HCT116 (cell line): ENCODE results near the gene SGSH. TPM values are rescaled to one million over a fixed set of nuclear protein-coding genes. Genes with fewer than 3 reads are reported as not detected.

Experiments
- ATAC-seq: fragments of 200-7000 bp; cut with Tn5 transposase; 2 replicates; pipeline ENCODE4 v1.9.1; 2020; ENCODE audit warnings: mild to moderate bottlenecking, moderate library complexity
- BruUV-seq: library from RNA; stranded (reverse); fragments of 400-500 nt; replicated peaks from 2 replicates; lab custom pipeline; 2021; lab: Mats Ljungman, UMichigan
- CTCF ChIA-PET: fragments of 300-600 bp; sonication (Branson Sonifier 250); formaldehyde crosslinking; loops from one replicate; lab custom pipeline; 2021; ENCODE audit warnings: antibody characterized with exemption; lab: Charles Lee
- POLR2A ChIA-PET: fragments of 300-600, 350-600 bp; sonication (Branson Sonifier 250); formaldehyde crosslinking; loops from one replicate; lab custom pipeline; 2021; ENCODE audit warnings: antibody characterized with exemption; lab: Charles Lee
- RAD21 ChIA-PET, 2 experiments: fragments of 300-600 bp; sonication (Branson Sonifier 250); formaldehyde crosslinking; loops; one replicate each; lab custom pipeline; 2023; ENCODE audit warnings: low total read pairs in 2 of 2; ENCODE audit not compliant: uncharacterized antibody in 2 of 2, unreplicated experiment in 2 of 2, low non-redundant PET in 1 of 2; lab: Charles Lee
- DNase-seq: peaks from one replicate; pipeline ENCODE4 v3.0.0-alpha.2; 2010; ENCODE audit warnings: low read depth, low spot score
- H2AFZ ChIP-seq: fragments of 200-600 bp; shearing (Covaris generic), sonication (generic); 2 replicates; pipeline ENCODE4 v1.6.1; 2017; ENCODE audit warnings: low read depth, mixed run types, mixed read lengths, antibody characterized with exemption, low read length; ENCODE audit not compliant: poor library complexity, severe bottlenecking
- H3K27ac ChIP-seq: 2 replicates; pipeline ENCODE4 v1.5.1; 2012; ENCODE audit warnings: low read depth, low read length
- H3K27me3 ChIP-seq: fragments of 200-600 bp; sonication (generic); 2 replicates; pipeline ENCODE4 v1.6.1; 2016; ENCODE audit warnings: mixed run types, low read length, mixed read lengths; ENCODE audit not compliant: insufficient read depth
- H3K36me3 ChIP-seq, 2 experiments: fragments of 200-500 bp in 1 of 2; fragments of 200-600 bp in 1 of 2; sonication (Bioruptor generic) in 1 of 2; sonication (generic) in 1 of 2; 2 replicates each; pipeline versions ENCODE4 v1.5.1 to v1.6.1; 2014 to 2016; ENCODE audit warnings: low read length in 2 of 2, inconsistent platforms in 1 of 2, mixed read lengths in 1 of 2, mixed run types in 1 of 2; ENCODE audit not compliant: insufficient read depth in 2 of 2, control insufficient read depth in 1 of 2
- H3K4me1 ChIP-seq, 2 experiments: fragments of 200-600 bp in 1 of 2; sonication (generic) in 1 of 2; 2 replicates each; pipeline versions ENCODE4 v1.5.1 to v1.6.1; 2012 to 2017; ENCODE audit warnings: low read length in 2 of 2, inconsistent platforms in 1 of 2, mild to moderate bottlenecking in 1 of 2, mixed read lengths in 1 of 2, mixed run types in 1 of 2, moderate library complexity in 1 of 2; ENCODE audit not compliant: insufficient read depth in 2 of 2, control insufficient read depth in 1 of 2
- H3K4me2 ChIP-seq: fragments of 200-600 bp; sonication (generic); 2 replicates; pipeline ENCODE4 v1.6.1; 2017; ENCODE audit warnings: mixed run types, low read length, mixed read lengths
- H3K4me3 ChIP-seq, 2 experiments: fragments of 200-600 bp in 1 of 2; sonication (generic) in 1 of 2; replicated peaks in 1 of 2; 2 replicates each; pipeline ENCODE4 v1.5.1; 2011 to 2016; ENCODE audit warnings: low read length in 2 of 2, control low read depth in 1 of 2, low read depth in 1 of 2, mild to moderate bottlenecking in 1 of 2, mixed read lengths in 1 of 2, mixed run types in 1 of 2
- H3K79me2 ChIP-seq: fragments of 200-600 bp; sonication (generic); 2 replicates; pipeline ENCODE4 v1.6.1; 2017; ENCODE audit warnings: mild to moderate bottlenecking, mixed run types, low read length, moderate library complexity, mixed read lengths; ENCODE audit not compliant: insufficient read depth
- H3K9ac ChIP-seq: fragments of 200-600 bp; sonication (generic); 2 replicates; pipeline ENCODE4 v1.6.1; 2016; ENCODE audit warnings: low read length, mixed read lengths
- H3K9me2 ChIP-seq: fragments of 200-600 bp; sonication (generic), shearing (Covaris generic); 2 replicates; pipeline ENCODE4 v1.6.1; 2017; ENCODE audit warnings: mixed run types, mild to moderate bottlenecking, moderate library complexity; ENCODE audit not compliant: insufficient read depth
- H3K9me3 ChIP-seq, 2 experiments: fragments of 200-500 bp in 1 of 2; fragments of 200-600 bp in 1 of 2; sonication (Bioruptor generic) in 1 of 2; sonication (generic) in 1 of 2; 2 replicates each; pipeline ENCODE4 v1.6.1; 2014 to 2017; ENCODE audit warnings: low read length in 2 of 2, mixed read lengths in 2 of 2, inconsistent platforms in 1 of 2, low read depth in 1 of 2, mild to moderate bottlenecking in 1 of 2, mixed run types in 1 of 2, moderate library complexity in 1 of 2; ENCODE audit not compliant: control insufficient read depth in 1 of 2, insufficient read depth in 1 of 2
- H4K20me1 ChIP-seq: fragments of 200-600 bp; sonication (generic), shearing (Covaris generic); 2 replicates; pipeline ENCODE4 v1.6.1; 2017; ENCODE audit warnings: mixed run types, mild to moderate bottlenecking, moderate library complexity; ENCODE audit not compliant: insufficient read depth
- EGR1 ChIP-seq: IDR thresholded peaks from 2 replicates; pipeline ENCODE4 v1.6.1; 2012; ENCODE audit warnings: low read depth
- JUND ChIP-seq: IDR thresholded peaks from 2 replicates; pipeline ENCODE4 v1.6.1; 2012
- POLR2A ChIP-seq: IDR thresholded peaks from 2 replicates; pipeline ENCODE4 v1.7.0; 2011; ENCODE audit warnings: borderline replicate concordance; ENCODE audit not compliant: insufficient read depth, insufficient read length; ENCODE audit errors: extremely low read depth
- POLR2AphosphoS5 ChIP-seq: IDR thresholded peaks from 2 replicates; pipeline ENCODE4 v1.6.1; 2011; ENCODE audit warnings: mild to moderate bottlenecking, low read depth, low read length, moderate library complexity
- SIN3A ChIP-seq: IDR thresholded peaks from 2 replicates; pipeline ENCODE4 v1.6.1; 2012; ENCODE audit warnings: low read depth
- SRF ChIP-seq: IDR thresholded peaks from 2 replicates; pipeline ENCODE4 v1.6.1; 2012; ENCODE audit warnings: low read depth
- TCF7L2 ChIP-seq: IDR thresholded peaks from 2 replicates; pipeline ENCODE4 v1.7.0; 2011; ENCODE audit warnings: borderline replicate concordance, inconsistent platforms; ENCODE audit not compliant: insufficient read depth, insufficient read length; ENCODE audit errors: extremely low read depth
- ZNF274 ChIP-seq: fragments of 200-500 bp; sonication (Bioruptor generic); IDR thresholded peaks from 2 replicates; pipeline ENCODE4 v1.6.1; 2014; ENCODE audit warnings: mild to moderate bottlenecking, low read depth, low read length, inconsistent platforms
- intact Hi-C: fragments of 100-400 bp; cut with micrococcal nuclease; formaldehyde crosslinking; loops from 2 replicates; pipeline ENCODE4 v1.10.0; 2022
- total RNA-seq: library from RNA; stranded (reverse); gene quantifications from one replicate; pipeline ENCODE4 v1.2.1, GENCODE V29; 2021; ENCODE audit not compliant: unreplicated experiment
- TF ChIP-seq, protein P1 (sequence below): IDR thresholded peaks from 2 replicates; pipeline ENCODE4 v1.6.1; 2011; ENCODE audit warnings: mild to moderate bottlenecking, low read length, moderate library complexity; ENCODE audit not compliant: insufficient replicate concordance; ENCODE audit errors: extremely low read depth
- TF ChIP-seq, protein P2 (sequence below): IDR thresholded peaks from 2 replicates; pipeline ENCODE4 v1.6.1; 2012
- TF ChIP-seq, protein P3 (sequence below): IDR thresholded peaks from 2 replicates; pipeline ENCODE4 v1.6.1; 2012
- TF ChIP-seq, protein P4 (sequence below), 3 experiments: fragments of 200-600 bp in 1 of 3; sonication (generic) in 1 of 3; IDR thresholded peaks in 2 of 3; conservative IDR thresholded peaks in 1 of 3; 2 replicates each; pipeline ENCODE4 v1.5.1; 2012 to 2017; ENCODE audit warnings: low read depth in 2 of 3, low read length in 2 of 3, antibody characterized with exemption in 1 of 3, borderline replicate concordance in 1 of 3, control low read depth in 1 of 3, mild to moderate bottlenecking in 1 of 3, mixed read lengths in 1 of 3, mixed run types in 1 of 3, moderate library complexity in 1 of 3; ENCODE audit not compliant: insufficient read depth in 1 of 3

The SGSH gene
- total RNA-seq, 1 experiment from 2014 or later, result 34.4 TPM

DNA sequence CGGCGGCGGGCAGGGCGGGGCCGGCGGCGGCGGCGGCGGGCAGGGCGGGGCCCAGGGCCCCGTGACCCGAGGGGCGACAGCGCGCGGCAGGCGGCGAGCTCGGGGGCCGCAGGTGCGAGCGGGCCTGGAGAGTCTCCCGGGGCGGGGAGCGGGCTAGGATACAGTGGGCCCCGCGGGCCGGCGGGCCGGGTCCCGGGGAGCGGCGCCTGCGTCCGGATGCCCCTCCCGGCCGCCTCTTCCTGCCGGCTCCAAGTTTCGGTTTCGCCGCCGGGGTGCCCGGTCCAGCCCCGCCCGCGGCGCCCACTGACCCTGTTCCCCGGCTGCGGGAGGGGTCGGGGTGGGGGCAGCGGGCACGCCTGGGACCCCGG, 40.6 kb upstream of the SGSH start, which contains the start of gene RNF213:
RNF213 (plus strand) TSS at position 62 of the 368 bp plus-strand sequence. CDS start 2,830 bp downstream, outside the sequence.
- H3K79me2 ChIP-seq, result no peaks in the 10 kb centered on the region
- H3K9ac ChIP-seq, result peak within 1 kb of the TSS; percentile 95
- ATAC-seq (peak; percentile 46), DNase-seq (no peak)
- peak within 1 kb of the TSS; percentile 77 to 90 for H3K4me3 ChIP-seq
- peaks cover 28 to 53% of the 10 kb centered on the region in 2 experiments for H3K4me1 ChIP-seq
- no peak within 1 kb of the TSS for H2AFZ ChIP-seq
- H3K36me3 ChIP-seq, result no peaks in the 10 kb centered on the region
- intact Hi-C loops, result no loop called here
- no TSS peak for BruUV-seq
- H3K27me3 ChIP-seq, result no peaks in the 10 kb centered on the region
- POLR2A ChIA-PET, result no interaction called here
- TF ChIP-seq, protein P1, sequence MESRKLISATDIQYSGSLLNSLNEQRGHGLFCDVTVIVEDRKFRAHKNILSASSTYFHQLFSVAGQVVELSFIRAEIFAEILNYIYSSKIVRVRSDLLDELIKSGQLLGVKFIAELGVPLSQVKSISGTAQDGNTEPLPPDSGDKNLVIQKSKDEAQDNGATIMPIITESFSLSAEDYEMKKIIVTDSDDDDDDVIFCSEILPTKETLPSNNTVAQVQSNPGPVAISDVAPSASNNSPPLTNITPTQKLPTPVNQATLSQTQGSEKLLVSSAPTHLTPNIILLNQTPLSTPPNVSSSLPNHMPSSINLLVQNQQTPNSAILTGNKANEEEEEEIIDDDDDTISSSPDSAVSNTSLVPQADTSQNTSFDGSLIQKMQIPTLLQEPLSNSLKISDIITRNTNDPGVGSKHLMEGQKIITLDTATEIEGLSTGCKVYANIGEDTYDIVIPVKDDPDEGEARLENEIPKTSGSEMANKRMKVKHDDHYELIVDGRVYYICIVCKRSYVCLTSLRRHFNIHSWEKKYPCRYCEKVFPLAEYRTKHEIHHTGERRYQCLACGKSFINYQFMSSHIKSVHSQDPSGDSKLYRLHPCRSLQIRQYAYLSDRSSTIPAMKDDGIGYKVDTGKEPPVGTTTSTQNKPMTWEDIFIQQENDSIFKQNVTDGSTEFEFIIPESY, result no peak
- TF ChIP-seq POLR2A (peak; percentile 31), ZNF274 (no peak), POLR2AphosphoS5 (peak; percentile 61)
- TF ChIP-seq, all 23 proteins: peak for 2
- Histone ChIP-seq H3K9me3 (no peaks in the 10 kb centered on the region), H3K27ac (peak within 1 kb of the TSS; percentile 88), H4K20me1 (no peaks in the 10 kb centered on the region), H3K9me2 (no peaks in the 10 kb centered on the region), H3K4me2 (peak within 1 kb of the TSS; percentile 94)
- RAD21 ChIA-PET, result no interaction called here
- CTCF ChIA-PET, result no interaction called here

DNA sequence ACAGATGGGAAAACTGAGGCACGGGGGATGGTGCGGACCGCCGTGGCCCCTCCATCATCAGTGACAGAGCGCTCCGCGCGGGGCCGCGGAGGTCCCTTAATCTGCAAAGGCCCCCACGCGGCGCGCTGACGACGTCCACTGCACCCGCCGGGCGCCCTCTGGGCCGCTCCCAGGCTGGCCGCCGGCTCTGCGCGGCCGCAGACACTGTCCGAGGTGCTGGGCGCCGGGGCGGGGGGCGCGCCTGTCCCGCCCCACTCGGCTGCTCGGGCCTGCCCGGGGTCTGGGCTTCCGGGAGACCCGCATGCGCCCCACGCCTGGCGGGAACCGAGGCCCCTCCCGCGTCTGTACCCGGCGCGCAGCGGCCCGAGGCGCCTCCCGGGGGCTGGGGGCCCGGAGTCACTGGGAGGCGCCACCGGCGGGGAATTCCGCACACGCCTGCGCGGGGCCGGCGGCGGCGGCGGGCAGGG, 40.0 kb upstream of the SGSH start:
- H3K4me3 ChIP-seq, result peak overlapping the region; percentile 41 to 57
- CTCF ChIA-PET, result no interaction called here
- no peak overlapping the region for H2AFZ ChIP-seq
- H3K27ac ChIP-seq, result peak overlapping the region; percentile 84
- peaks cover 35 to 59% of the 10 kb centered on the region in 2 experiments for H3K4me1 ChIP-seq
- no TSS peak for BruUV-seq
- intact Hi-C loops, result no loop called here
- H4K20me1 ChIP-seq, result no peaks in the 10 kb centered on the region
- no peaks in the 10 kb centered on the region for H3K79me2 ChIP-seq
- H3K4me2 ChIP-seq, result peak overlapping the region; percentile 86
- RAD21 ChIA-PET, result no interaction called here
- H3K9me3 ChIP-seq, result no peaks in the 10 kb centered on the region
- peak overlapping the region; percentile 67 for H3K9ac ChIP-seq
- DNase-seq (no peak), ATAC-seq (peak; percentile 81)
- H3K36me3 ChIP-seq, result no peaks in the 10 kb centered on the region
- H3K9me2 ChIP-seq, result no peaks in the 10 kb centered on the region
- POLR2A ChIA-PET, result no interaction called here
- H3K27me3 ChIP-seq, result no peaks in the 10 kb centered on the region
- TF ChIP-seq, protein P2, sequence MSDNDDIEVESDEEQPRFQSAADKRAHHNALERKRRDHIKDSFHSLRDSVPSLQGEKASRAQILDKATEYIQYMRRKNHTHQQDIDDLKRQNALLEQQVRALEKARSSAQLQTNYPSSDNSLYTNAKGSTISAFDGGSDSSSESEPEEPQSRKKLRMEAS, result peak; percentile 64
- TF ChIP-seq TCF7L2 (peak; percentile 23), SIN3A (peak; percentile 50; the same call in 1 of the 2 replicates), POLR2AphosphoS5 (peak; percentile 54; the same call in 1 of the 2 replicates), SRF (no peak), EGR1 (no peak), POLR2A (peak; percentile 11), JUND (no peak)
- TF ChIP-seq, protein P3, sequence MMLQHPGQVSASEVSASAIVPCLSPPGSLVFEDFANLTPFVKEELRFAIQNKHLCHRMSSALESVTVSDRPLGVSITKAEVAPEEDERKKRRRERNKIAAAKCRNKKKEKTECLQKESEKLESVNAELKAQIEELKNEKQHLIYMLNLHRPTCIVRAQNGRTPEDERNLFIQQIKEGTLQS, result no peak
- TF ChIP-seq, protein P1, result no peak
- TF ChIP-seq, protein P4, sequence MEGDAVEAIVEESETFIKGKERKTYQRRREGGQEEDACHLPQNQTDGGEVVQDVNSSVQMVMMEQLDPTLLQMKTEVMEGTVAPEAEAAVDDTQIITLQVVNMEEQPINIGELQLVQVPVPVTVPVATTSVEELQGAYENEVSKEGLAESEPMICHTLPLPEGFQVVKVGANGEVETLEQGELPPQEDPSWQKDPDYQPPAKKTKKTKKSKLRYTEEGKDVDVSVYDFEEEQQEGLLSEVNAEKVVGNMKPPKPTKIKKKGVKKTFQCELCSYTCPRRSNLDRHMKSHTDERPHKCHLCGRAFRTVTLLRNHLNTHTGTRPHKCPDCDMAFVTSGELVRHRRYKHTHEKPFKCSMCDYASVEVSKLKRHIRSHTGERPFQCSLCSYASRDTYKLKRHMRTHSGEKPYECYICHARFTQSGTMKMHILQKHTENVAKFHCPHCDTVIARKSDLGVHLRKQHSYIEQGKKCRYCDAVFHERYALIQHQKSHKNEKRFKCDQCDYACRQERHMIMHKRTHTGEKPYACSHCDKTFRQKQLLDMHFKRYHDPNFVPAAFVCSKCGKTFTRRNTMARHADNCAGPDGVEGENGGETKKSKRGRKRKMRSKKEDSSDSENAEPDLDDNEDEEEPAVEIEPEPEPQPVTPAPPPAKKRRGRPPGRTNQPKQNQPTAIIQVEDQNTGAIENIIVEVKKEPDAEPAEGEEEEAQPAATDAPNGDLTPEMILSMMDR (IDR thresholded peaks at IDR 0.05 in 2 of 3, conservative IDR thresholded peaks at IDR 0.05 in 1 of 3; ENCODE audit: borderline replicate concordance in 1 of 3, insufficient read depth in 1 of 3, low read depth in 2 of 3, low read length in 2 of 3), result no peak
